VCaP (cell line): Measurements from ENCODE around the gene KIF18A.

Experiments
- H3K27ac ChIP-seq: fragments of 450-650 bp; 2 replicates; pipeline ENCODE4 v1.5.1; 2017
- CTCF ChIP-seq: fragments of 450-650 bp; conservative IDR thresholded peaks from 2 replicates; pipeline ENCODE4 v1.5.1; 2017; ENCODE audit warnings: mild to moderate bottlenecking, moderate library complexity

KIF18A gene

GRCh38 chr11:28026634-28027290 is 81.2 kb downstream of the KIF18A start:
- H3K27ac ChIP-seq: no peak overlapping the region
- no peak for TF ChIP-seq CTCF

GRCh38 chr11:28017816-28018215 is 90.1 kb downstream of the KIF18A start:
- TF ChIP-seq CTCF: no peak
- H3K27ac ChIP-seq: no peak overlapping the region

- no peak for TF ChIP-seq CTCF
- H3K27ac ChIP-seq: no peak overlapping the region
Measured at GRCh38 chr11:28011813-28012212, 96.1 kb downstream of the KIF18A start.

- no peak for TF ChIP-seq CTCF
- H3K27ac ChIP-seq: no peak overlapping the region
Measured at GRCh38 chr11:28009996-28010395, 98.0 kb downstream of the KIF18A start.

- H3K27ac ChIP-seq: no peak overlapping the region
- TF ChIP-seq CTCF: no peak
Measured at GRCh38 chr11:28009388-28009787, 98.6 kb downstream of the KIF18A start.

- no peak for TF ChIP-seq CTCF
- no peak overlapping the region for H3K27ac ChIP-seq
Measured at GRCh38 chr11:28003615-28004014, 104.3 kb downstream of the KIF18A start.

- no peak overlapping the region for H3K27ac ChIP-seq
- TF ChIP-seq CTCF: no peak
Measured at GRCh38 chr11:27998552-27998951, 109.4 kb downstream of the KIF18A start.

GRCh38 chr11:27997344-27997743 is 110.6 kb downstream of the KIF18A start:
- TF ChIP-seq CTCF: no peak
- H3K27ac ChIP-seq: no peak overlapping the region
